GM18519 (cell line): ENCODE data around the gene VCL.
A peak's percentile ranks its signal among the peaks of the same experiment; 100 is the strongest.
"Not testable (repeated sequence)": the region's sequence is repeated elsewhere in the genome, so short reads cannot be mapped to it uniquely, and the experiment has no call there.

Experiments used
- ATAC-seq: cut with Tn5 transposase; IDR thresholded peaks from one replicate; pipeline ENCODE4 v1.9.1; 2021; ENCODE audit warnings: mild to moderate bottlenecking, moderate library complexity; ENCODE audit not compliant: unreplicated experiment, low FRiP score

The VCL gene

DNA sequence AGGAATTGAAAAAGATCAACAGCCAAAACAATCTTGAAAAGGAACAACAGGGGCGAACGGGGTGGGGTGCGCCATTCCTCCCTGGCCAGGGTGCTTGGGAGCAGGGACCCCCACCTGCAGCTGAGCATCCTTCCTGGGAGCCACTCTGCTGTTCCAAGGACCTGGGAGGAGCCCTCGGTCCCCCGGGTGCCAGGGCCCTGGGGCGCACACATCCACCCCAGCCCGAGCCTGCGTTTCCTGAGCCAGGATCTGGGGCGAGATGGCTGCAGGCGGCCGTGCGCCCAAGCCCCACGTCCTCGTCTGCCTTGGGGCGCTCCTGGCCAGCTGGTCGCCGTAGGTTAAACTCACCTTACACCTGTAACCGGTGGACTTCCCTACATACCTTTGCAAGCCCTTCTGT lies 142.1 kb downstream of the VCL start:
- ATAC-seq, result no peak

DNA sequence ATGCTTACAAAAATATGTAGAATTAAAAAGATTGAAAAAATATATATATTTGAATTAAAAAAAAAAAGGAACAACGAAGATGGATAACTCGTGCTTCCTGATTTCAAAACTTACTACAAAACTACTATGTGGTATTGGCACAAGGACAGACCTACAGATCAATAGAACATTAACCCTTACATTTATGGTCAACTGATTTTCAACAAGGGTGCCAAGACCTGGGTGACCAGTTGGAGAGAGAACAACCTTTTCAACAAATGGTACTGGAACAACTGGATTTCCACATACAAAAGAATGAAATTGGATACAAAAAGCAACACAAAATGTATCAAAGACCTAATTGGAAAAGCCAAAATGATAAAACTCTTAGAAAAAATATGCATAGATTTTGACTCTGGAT lies 142.6 kb downstream of the VCL start:
- no peak for ATAC-seq

DNA sequence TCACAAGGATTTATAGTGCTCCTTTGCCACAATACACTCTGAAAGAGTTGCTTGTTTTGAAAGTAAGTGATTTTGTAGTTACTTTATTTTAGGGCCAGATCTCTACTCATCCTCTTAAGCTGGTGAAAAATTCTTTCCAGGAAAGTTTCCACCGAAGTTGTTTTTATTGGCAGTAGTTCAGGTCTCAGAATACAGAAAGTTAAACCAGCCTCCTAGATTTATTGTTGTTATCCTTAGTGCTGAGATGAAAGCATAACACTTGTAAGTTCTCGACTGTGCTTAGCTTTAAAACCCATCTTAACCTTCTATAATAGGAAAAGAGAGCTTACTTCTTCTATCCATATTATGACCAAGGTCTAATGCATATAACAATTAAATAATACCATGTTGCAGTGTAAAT lies 147.2 kb downstream of the VCL start:
- ATAC-seq, result no peak

DNA sequence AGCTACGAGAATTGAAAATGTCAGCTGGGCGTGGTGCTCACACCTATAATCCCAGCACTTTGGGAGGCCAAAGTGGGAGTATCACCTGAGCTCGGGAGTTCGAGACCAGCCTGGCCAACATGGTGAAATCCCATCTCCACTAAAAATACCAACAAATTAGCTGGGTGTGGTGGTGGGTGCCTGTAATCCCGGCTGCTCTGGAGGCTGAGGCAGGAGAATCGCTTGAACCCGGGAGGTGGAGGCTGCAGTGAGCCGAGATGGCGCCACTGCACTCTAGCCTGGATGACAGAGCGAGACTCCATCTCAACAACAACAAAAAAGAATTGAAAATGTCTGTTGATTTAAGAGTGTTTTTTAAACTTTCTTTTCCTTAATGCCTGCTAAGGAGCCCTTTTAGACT lies 149.1 kb downstream of the VCL start:
- ATAC-seq, result not testable (repeated sequence)

DNA sequence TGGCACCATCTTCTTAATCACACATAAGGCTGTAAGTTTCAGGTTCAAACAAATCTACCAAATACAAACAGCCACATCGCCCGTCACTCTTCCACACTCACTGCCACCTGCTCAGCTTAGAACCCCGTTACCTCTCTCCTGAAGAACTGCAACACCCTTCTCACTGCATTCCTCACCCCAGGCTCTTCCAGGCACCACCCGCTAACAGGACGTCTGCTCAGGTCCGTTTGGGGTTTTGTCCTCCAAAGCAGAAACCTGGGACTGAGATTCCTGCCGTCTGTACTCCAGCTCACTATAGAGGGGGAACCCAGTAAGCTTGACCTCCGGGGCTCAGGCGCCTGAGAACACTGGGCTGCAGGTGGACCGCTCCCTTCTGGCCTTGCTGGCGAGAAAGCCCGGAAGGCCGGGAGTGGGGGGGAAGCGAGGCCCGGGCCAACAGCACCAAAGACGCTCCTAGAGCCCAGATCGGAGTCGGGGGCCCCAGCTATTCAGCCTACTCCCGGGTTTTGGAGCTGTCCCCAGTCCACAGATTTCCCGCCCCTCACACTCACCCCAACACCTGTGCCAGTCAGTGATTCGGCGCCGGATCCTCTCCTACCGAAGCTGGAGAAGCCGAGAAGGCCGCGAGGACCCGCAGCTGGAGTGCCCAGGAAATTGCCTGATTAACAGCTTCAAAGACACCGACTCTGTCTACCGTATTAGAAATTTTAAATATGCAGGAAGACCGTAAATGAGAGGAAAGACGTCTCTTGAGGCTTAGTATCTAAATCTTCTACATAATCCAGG lies 152.5 kb downstream of the VCL start, which contains the start of gene AP3M1:
AP3M1 (minus strand) TSS at position 625 of the 786 bp plus-strand sequence. CDS start 12,449 bp downstream, outside the sequence.
- ATAC-seq, result peak; percentile 19

DNA sequence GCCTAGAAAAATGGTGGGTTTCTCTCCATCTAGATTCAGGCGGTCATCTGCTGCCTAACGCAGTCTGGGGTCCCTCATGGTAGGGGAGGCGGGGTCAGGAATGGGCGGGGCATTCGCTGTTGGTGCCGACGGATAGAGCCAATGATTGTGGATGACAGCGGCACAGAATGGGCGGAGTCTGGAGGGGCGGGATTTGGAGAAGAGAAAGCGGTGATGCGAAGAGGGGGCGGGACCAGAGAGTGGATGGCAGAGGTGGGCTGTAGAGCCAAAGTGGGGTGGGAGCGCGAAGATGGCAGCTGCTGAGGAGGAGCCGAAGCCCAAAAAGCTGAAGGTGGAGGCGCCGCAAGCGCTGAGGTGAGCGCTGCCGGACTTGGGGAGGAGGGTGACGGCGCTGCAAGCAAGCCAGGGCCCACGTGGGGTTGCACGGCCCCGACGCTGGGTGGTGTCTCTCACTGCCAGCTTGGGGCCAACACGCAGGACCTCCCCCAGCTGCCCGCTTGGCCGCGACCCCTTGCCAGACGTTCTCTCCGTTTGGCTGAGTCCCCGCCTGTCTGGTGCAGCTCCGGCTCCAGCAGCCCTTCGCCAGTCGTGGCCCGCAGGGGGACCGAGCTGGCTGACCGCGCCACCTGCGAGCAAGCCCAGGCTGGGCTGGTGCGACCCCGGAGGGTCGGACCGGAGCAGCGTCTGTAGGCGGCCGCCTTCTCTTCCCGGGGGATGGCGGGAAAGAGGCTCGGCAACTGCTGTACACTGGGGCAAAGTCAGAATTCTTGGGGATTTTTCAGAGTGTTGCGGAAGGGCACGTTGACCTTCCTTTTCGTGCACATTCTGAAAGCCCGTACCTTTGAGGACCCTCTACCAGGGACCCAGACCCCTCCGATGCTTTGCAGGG lies 153.3 kb downstream of the VCL start, which contains the start of gene ADK:
ADK (plus strand) TSS at position 232 of the 889 bp plus-strand sequence; CDS start at position 290, 58 bp downstream.
- peak; percentile 57 for ATAC-seq

DNA sequence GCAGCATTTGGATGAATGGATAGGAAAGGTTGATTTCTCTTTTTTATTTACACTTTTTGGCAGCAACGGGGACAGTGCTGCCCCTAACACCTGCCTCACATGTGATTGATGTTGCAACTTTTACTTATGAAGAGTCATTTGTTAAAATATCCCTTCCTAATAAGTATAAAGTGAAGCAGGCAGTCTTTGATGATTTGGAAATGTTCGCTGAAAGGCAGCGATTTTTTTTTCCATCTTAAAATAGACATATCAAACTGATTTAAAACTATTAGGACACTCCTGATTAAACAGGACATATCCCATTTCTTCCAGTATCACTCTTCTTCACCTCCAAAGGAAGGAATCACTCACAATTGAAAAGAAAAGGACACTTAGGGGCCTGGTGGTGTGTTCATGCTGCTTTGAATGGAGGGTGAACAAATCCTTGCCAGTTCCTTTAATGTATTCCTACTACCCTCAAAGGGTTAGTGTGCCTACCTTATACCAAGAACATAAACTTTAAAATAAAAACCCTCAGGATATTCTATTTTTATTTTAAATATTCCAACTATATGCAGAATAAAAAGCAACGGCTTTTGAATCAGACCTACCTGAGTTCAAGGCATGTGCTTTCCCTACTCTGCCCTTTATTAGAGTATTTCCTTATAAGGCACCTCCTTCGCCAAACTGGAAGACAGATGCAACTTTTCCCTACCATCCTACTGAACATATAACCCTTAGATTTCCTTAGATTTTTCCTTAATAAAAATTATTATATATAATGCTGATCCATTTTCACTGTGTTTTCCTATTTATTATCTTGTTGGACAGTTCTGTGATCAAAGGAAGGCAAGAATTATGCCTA lies 154.2 kb downstream of the VCL start:
- no peak for ATAC-seq

DNA sequence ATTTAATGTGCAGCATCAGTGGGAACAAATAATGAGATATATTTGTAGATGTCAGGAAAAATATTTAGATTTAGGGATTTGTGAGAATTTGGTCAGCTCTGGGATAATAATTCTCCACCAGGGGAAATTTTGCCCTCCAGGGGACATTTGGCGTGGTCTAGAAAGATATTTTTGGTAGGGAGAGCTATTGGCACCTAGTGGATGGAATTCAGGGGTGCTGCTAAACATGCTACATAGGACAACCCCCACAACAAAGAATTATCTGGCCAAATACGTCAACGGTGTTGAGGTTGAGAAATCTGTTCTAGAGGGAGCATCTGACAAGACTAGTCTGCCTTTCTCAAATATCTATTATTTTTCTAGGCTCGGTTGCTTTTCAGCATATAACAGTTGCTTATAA lies 155.2 kb downstream of the VCL start:
- ATAC-seq, result no peak

DNA sequence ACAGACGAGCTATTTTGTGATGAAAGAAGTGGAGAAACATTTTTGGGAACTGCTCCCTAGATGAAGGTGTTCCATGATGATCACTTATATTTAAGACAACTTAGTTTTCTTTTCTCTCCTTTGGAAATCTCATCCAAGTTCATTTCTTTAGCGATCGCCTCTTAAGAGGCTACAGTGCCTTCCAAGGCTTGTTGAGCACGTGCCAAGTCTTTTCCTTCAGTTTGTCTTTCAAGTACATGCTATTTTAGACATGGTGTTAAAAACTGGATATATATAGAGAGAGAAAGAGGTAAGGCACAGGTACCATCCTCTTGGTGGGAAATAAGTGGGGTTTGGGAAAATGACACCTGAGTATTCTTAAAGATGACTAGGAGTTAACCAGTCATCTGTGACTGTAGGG lies 155.8 kb downstream of the VCL start:
- ATAC-seq, result no peak

DNA sequence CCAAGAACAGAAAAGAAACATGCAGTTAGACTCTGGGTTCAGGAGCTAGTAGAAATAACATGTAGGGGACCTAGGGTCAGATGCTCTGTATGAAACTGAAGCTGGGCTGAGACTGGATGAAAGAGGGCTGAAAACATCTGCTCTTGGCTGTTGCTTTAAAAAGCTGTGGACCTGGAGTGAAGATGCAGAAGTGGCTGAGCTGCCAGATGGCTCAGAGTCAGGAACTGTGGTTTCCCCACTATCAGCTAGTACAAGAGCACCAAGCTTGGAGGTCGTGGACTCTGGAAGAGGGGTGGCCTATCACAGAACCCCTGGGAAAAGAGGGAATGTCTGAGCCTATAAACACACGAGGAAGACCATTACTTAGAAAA lies 159.0 kb downstream of the VCL start:
- no peak for ATAC-seq

DNA sequence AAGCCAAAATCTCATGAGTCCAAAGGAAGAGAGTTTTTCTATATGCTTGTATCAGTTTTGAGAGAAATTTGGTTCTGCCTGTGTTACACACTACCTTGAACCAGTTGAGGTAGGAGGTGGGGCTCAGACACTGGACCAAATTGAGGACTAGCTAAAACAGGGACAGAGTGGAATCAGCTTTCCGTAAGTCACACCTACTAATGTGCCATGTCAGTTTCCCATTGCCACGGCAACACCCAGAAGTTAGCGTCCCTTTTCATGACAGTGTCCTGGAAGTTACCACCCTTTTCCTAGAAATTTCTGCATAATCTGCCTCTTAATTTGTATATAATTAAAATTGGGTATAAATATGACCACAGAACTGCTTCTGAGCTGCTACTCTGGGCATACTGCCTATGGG lies 162.1 kb downstream of the VCL start:
- no peak for ATAC-seq

DNA sequence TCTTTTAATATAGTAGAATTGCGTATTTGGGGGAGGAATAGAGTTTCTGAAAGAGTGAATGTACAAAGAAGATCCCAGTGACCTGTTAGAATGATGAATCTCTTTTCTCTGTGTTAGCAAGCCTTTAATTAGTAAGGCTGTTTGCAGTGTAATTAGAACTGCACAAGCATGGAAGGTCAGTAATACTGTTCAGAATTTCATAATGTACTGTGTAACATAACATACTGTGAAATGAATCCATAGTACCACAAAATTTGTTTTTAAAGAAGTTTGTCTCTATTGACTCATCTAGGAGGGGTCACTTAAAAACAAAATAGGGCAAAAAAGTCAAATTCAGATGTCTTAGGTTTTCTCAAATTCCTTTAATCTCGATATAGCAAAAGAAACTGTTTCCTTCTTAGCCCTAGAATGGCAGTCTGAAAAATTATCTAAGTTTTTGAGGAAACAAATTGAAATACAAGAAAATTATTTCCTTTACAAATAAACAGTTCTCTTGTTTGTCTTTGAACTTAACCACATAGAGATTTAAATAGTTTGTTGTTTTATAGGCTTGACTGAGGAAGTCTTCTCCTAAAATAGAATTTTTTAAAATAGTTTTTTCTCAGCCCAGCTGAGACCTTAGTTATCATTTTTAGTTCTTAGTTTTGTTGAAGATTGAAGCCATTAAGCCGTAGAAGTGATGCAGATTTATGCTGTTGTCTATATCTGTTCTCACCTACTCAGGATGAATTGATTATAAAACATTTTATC lies 165.6 kb downstream of the VCL start:
- no peak for ATAC-seq

DNA sequence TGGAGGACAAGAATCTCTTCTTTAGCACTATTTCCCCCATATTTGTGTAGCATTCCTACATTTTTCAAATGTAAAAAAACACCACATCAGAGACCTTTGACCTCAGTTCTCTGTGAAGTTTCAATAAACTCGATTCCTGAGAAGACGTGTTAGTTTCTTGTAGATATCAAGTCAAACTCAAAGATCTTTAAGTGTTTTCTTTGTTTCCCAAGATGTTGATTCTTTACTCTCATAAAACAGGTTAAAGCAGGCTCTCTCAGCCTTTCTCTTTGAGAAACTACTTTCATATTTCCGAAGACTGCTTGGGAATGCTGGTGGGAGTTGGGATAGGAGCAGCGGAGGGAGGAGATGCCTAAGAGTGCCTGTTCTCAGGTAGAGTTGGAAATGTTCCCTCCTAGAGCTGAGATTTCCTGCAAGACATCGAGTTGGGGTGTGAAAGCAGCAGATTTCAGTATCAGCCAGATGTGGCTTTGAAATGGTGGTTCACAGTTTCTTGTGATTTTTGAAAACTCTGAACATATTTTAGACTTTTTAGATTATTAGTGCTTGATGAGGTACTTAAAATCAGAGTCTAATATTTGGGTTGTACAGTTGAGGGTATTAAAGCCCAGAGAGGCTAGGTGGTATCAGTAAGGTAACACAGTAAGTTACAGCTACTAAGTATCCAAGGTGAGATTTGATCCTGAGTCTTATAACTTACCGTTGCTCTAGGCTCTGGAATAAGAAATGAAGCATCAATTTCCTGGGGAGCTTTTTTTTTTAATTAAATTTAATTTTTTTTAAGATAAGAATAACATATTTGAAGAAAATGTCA lies 167.0 kb downstream of the VCL start:
- ATAC-seq, result no peak

DNA sequence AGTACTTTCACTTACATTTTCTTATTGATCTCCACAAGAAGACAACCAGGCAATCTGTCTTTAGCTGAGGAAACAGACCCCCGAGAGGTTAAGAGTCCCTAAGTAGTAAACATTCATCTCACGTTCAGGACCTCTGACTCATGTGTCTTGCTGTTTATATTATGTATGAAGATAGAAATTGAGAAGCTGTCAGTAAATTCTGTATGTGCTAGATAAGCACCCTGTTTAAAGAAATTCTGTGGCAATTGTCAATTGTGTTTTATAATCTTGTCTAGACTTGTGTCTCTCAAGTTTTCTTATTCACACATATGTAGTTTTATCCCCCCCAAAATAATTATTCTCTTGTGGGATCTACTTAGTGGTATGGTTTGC lies 167.6 kb downstream of the VCL start:
- no peak for ATAC-seq

DNA sequence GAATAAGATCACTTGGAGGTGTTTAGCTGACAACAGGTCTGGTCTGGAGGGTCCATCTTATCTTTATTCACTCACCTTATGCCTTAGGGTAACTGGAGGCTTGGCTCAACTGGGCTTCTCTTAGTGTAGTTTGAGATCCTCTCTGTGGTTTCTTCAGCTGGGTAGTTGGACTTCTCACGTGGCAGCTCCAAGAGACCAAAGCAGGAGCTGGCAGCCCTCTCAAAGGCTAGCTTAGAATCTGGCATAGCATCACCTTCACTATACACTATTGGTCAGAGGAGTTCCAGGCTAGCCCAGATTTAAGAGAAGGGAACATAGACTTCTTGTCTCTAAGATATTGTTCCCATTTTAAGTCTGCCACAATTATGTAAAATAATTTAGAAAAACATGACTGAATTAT lies 169.5 kb downstream of the VCL start:
- ATAC-seq, result no peak
